ENCODE data around the gene GAD2. TPM values are rescaled to one million over a fixed set of nuclear protein-coding genes. Genes with fewer than 3 reads are reported as not detected.

GAD2 gene
- total RNA-seq, 1 donor from 2014 or later, result not detected

- DNase-seq (ENCODE audit: low read depth, low spot score), result no peak
These were observed 5.0 kb downstream of the GAD2 start for GRCh38 chr10:26221541-26221940.

- no peak for DNase-seq (ENCODE audit: low read depth, low spot score)
These were observed 6.0 kb downstream of the GAD2 start for GRCh38 chr10:26222563-26222962.

- DNase-seq (ENCODE audit: low read depth, low spot score), result no peak
These were observed 8.7 kb downstream of the GAD2 start for GRCh38 chr10:26225322-26225721.

GRCh38 chr10:26227786-26228185 lies 11.2 kb downstream of the GAD2 start:
- DNase-seq (ENCODE audit: low read depth, low spot score), result no peak

- no peak for DNase-seq (ENCODE audit: low read depth, low spot score)
These were observed 15.6 kb downstream of the GAD2 start for GRCh38 chr10:26232174-26232573.

GRCh38 chr10:26235761-26236160 lies 19.2 kb downstream of the GAD2 start:
- DNase-seq (ENCODE audit: low read depth, low spot score), result no peak

DNA sequence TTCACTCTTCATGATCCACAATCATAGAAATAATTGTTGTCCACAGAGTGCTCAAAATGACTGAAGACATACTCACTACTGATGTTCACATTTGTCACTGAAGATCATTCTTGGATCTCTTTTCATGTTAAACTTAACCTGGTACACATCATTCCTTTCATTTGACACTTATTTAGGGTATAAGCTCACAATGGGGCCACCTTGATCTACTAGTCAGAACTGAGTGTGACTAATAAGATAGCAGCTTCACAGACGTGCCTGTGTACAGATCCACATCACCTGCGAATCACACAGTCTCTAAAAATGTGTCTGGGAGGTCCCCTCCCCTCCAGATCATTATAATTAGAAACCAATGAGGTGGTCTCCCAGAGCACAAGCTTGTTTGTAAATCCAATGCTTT lies 21.8 kb downstream of the GAD2 start:
- no peak for DNase-seq (ENCODE audit: low read depth, low spot score)

GRCh38 chr10:26242706-26243350 lies 26.3 kb downstream of the GAD2 start:
- DNase-seq (ENCODE audit: low read depth, low spot score), result no peak

- DNase-seq (ENCODE audit: low read depth, low spot score), result no peak
These were observed 26.8 kb downstream of the GAD2 start for GRCh38 chr10:26243351-26243720.

DNA sequence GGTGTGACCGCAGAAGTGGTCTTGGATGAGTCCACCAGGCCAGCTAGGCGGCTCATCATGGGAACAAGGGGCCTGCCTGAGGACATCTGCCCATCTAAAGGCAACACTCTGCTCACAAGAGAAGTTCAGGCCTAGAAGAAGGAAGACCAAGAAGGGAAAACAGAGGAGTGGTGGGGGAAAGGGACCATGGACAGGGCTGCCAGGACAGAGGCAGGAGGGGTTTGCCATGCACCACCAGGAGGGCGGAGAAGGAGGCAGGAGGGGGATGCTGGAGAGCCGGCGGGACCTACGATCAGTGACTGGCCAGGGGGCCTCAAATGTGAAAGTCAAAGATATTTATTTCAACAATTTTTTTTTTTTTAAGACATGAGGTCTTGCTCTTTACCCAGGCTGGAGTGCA lies 33.1 kb downstream of the GAD2 start:
- DNase-seq (ENCODE audit: low read depth, low spot score), result no peak

GRCh38 chr10:26251925-26252324 lies 35.4 kb downstream of the GAD2 start:
- no peak for DNase-seq (ENCODE audit: low read depth, low spot score)

DNA sequence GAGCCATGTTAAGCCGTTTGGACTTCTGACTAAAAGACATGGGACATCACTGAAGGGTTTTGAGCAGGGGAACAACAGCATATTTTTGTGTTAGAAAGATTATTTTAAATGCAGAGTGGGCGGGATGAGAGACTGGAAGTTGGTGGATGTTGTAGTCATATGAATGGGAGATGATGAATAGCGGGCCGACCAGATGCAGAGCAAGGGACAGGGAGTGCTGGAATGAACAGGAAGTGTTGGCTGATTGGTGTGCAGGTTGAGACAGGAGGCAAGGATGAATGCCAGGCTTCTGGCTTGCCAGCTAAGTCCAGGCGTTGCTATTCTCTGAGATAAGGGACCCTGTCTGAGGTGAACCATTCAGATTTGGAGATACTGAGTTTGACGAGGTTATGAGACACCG lies 38.0 kb downstream of the GAD2 start:
- no peak for DNase-seq (ENCODE audit: low read depth, low spot score)

GRCh38 chr10:26259341-26259740 lies 42.8 kb downstream of the GAD2 start:
- DNase-seq (ENCODE audit: low read depth, low spot score), result no peak

GRCh38 chr10:26269754-26270153 lies 53.2 kb downstream of the GAD2 start:
- no peak for DNase-seq (ENCODE audit: low read depth, low spot score)

- no peak for DNase-seq (ENCODE audit: low read depth, low spot score)
These were observed 57.8 kb downstream of the GAD2 start for GRCh38 chr10:26274391-26274790.

DNA sequence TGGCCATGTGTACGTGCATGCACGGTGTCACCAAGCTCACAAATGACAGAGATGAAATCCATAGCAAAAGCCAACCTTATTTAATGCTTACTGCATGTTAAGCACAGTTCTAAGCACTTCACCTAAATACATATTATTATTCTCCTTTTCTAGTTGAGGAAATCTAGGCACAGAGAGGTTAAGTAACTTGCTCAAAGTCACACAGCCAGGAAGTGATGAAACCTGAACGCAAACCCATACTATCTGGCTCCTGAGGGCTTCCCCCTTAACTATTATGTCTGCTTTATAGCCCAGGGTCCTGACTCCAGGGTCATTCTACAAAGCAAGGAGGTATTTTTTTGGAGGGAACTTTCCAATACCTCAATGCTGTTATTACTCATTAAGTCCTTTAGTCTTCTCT lies 61.7 kb downstream of the GAD2 start:
- no peak for DNase-seq (ENCODE audit: low read depth, low spot score)

GRCh38 chr10:26290236-26290635 lies 73.7 kb downstream of the GAD2 start:
- no peak for DNase-seq (ENCODE audit: low read depth, low spot score)

- DNase-seq (ENCODE audit: low read depth, low spot score), result no peak
These were observed 75.3 kb downstream of the GAD2 start for GRCh38 chr10:26291721-26292480.

- no peak for DNase-seq (ENCODE audit: low read depth, low spot score)
These were observed 79.8 kb downstream of the GAD2 start for GRCh38 chr10:26296360-26296759.

DNA sequence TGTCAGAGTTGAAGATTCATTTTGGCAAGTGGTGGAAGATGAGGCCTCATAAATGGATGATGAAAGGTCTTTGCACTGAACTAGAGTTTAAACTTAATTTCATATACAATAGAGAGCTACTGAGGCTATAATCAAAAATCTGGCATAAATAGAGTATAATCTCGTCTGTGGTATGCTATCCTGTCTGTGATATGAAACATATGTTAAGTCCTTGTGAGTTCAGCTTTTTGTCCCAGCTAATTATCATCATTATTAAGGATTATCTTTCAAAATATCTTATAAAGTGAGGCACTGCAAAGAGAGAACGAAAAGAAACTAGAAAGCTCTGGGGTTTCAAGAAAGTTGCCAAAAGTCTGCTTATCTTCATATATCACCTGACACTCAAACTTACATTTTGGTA lies 83.4 kb downstream of the GAD2 start:
- DNase-seq (ENCODE audit: low read depth, low spot score), result no peak

DNA sequence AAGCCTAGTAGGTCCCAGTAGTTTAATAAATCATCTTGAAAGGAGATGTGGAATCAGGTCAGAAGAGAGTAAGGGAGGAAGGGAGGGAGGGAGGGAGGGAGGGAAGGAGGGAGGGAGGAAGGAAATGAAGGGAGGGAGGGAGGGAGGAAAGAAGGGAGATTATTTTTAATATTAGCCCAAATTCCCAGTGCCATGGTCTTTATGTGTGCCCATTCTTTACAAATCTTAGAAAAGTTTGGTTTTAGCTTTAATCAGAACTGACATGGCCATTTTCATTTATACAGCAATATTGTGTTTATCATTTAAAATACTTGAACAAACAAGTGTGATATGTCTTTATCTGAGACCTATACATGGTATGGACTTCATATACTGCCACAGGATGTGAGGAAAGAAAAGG lies 86.8 kb downstream of the GAD2 start:
- DNase-seq (ENCODE audit: low read depth, low spot score), result no peak

- DNase-seq (ENCODE audit: low read depth, low spot score), result no peak
These were observed 93.8 kb downstream of the GAD2 start for GRCh38 chr10:26310361-26310760.

DNA sequence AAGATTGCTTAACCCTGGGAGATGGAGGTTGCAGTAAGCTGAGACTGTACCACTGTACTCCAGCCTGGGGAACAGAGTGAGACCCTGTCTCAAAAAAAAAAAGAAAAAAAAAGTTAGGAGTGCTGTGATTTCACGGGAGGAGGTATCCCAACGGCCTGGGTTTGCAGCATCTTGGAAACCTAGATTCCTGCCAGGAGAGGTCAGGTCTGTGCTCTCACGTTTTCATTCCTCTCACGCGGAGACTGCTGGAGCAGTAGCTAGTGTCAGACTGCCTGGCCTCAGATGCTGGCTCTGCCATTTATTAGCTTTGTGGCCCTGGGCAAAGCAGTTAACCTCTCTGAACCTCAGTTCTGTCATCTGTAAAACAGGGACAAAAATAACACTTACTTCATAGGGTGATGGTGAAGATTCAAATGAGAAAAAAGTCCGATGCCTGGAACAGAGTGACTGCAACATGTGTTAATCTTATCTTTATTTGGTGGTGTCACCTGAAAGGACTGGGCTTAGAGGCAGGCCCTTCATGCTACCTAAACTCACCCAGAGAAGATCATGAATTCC lies 94.9 kb downstream of the GAD2 start:
- no peak for DNase-seq (ENCODE audit: low read depth, low spot score)

Measured in pulmonary artery endothelial cell (primary cell).